Endothelial cell of umbilical vein (primary cell): ENCODE data around the gene SHKBP1. TPM values are rescaled to one million over a fixed set of nuclear protein-coding genes. Genes with fewer than 3 reads are reported as not detected.
A peak's percentile ranks its signal among the peaks of the same experiment; 100 is the strongest.

Source experiments
- BruUV-seq: library from RNA; stranded (reverse); fragments of 400-500 nt; replicated peaks from 2 replicates; lab custom pipeline; 2021; lab: Mats Ljungman, UMichigan
- CTCF ChIA-PET: fragments of 300-600, 350-600 bp; sonication (Branson Sonifier 250); formaldehyde crosslinking; loops from one replicate; lab custom pipeline; 2021; ENCODE audit warnings: antibody characterized with exemption, inconsistent platforms; lab: Charles Lee
- POLR2A ChIA-PET: fragments of 300-600, 350-600 bp; sonication (Branson Sonifier 250); formaldehyde crosslinking; loops from one replicate; lab custom pipeline; 2021; ENCODE audit warnings: antibody characterized with exemption, inconsistent platforms; lab: Charles Lee
- DNase-seq: peaks from one replicate; pipeline ENCODE4 v3.0.0-alpha.2; 2011; ENCODE audit warnings: low read depth, low spot score
- FAIRE-seq: peaks from 2 replicates; lab custom pipeline; 2011; peaks lifted over from hg19 to GRCh38; lab: Jason Lieb, UNC
- H2AFZ ChIP-seq: 2 replicates; pipeline ENCODE4 v1.6.0; 2012; ENCODE audit warnings: low read depth, low read length, control low read depth, inconsistent platforms
- H3K27ac ChIP-seq: 2 replicates; pipeline ENCODE4 v1.5.1; 2011; ENCODE audit warnings: low read depth, mild to moderate bottlenecking, control low read depth, low read length, moderate library complexity; ENCODE audit not compliant: insufficient read depth
- H3K27me3 ChIP-seq, 2 experiments: 2 replicates each; pipeline versions ENCODE4 v1.6.0 to v1.6.1; 2011; ENCODE audit warnings: low read length in 2 of 2, mixed read lengths in 1 of 2; ENCODE audit not compliant: control insufficient read depth in 2 of 2, insufficient read depth in 2 of 2
- H3K36me3 ChIP-seq, 2 experiments: 2 replicates in 1 of 2; 3 replicates in 1 of 2; pipeline ENCODE4 v1.5.1; 2011; ENCODE audit warnings: low read length in 2 of 2, mild to moderate bottlenecking in 1 of 2, moderate library complexity in 1 of 2; ENCODE audit not compliant: control insufficient read depth in 2 of 2, insufficient read depth in 2 of 2; ENCODE audit errors: extremely low read depth in 1 of 2
- H3K4me1 ChIP-seq: 3 replicates; pipeline ENCODE4 v1.5.1; 2011; ENCODE audit warnings: mild to moderate bottlenecking, low read length; ENCODE audit not compliant: control insufficient read depth, insufficient read depth; ENCODE audit errors: extremely low read depth
- H3K4me2 ChIP-seq: 2 replicates; pipeline ENCODE4 v1.6.1; 2011; ENCODE audit warnings: low read length, control low read depth, mixed read lengths; ENCODE audit not compliant: insufficient read depth
- H3K4me3 ChIP-seq, 3 experiments: fragments of 200-600 bp in 1 of 3; sonication (generic), shearing (Covaris generic) in 1 of 3; replicated peaks in 1 of 3; 2 replicates each; pipeline ENCODE4 v1.5.1; 2011 to 2016; ENCODE audit warnings: control low read depth in 3 of 3, low read length in 3 of 3, mild to moderate bottlenecking in 2 of 3, inconsistent platforms in 1 of 3, low read depth in 1 of 3, moderate library complexity in 1 of 3; ENCODE audit not compliant: insufficient read depth in 1 of 3
- H3K79me2 ChIP-seq: 2 replicates; pipeline ENCODE4 v1.6.0; 2012; ENCODE audit warnings: low read length, inconsistent platforms; ENCODE audit not compliant: control insufficient read depth, insufficient read depth
- H3K9ac ChIP-seq: replicated peaks from 2 replicates; pipeline ENCODE3; 2011; ENCODE audit warnings: low read length, control low read depth; ENCODE audit not compliant: insufficient read depth; ENCODE audit errors: extremely low read depth
- H3K9me1 ChIP-seq: replicated peaks from 3 replicates; pipeline ENCODE4 v1.6.0; 2011; ENCODE audit warnings: mild to moderate bottlenecking, low read length; ENCODE audit not compliant: control insufficient read depth, insufficient read depth; ENCODE audit errors: extremely low read depth
- H3K9me3 ChIP-seq: replicated peaks from 2 replicates; pipeline ENCODE4 v1.5.1; 2012; ENCODE audit warnings: low read length, inconsistent platforms; ENCODE audit not compliant: control insufficient read depth, insufficient read depth
- H4K20me1 ChIP-seq: replicated peaks from 2 replicates; pipeline ENCODE3; 2011; ENCODE audit warnings: mild to moderate bottlenecking, low read length; ENCODE audit not compliant: control insufficient read depth, insufficient read depth; ENCODE audit errors: extremely low read depth
- EZH2 ChIP-seq: IDR thresholded peaks from 2 replicates; pipeline ENCODE4 v1.6.1; 2012; ENCODE audit warnings: borderline replicate concordance, low read depth, mild to moderate bottlenecking, moderate library complexity, low read length, inconsistent platforms; ENCODE audit not compliant: severe bottlenecking
- FOS ChIP-seq: IDR thresholded peaks from 2 replicates; pipeline ENCODE4 v1.6.1; 2011; ENCODE audit warnings: mild to moderate bottlenecking, low read length, moderate library complexity, borderline replicate concordance; ENCODE audit not compliant: insufficient read depth
- GATA2 ChIP-seq: IDR thresholded peaks from 2 replicates; pipeline ENCODE4 v1.7.0; 2011; ENCODE audit warnings: low read depth, mild to moderate bottlenecking, moderate library complexity, mixed read lengths, low read length; ENCODE audit not compliant: insufficient read length, insufficient read depth
- JUN ChIP-seq: IDR thresholded peaks from 2 replicates; pipeline ENCODE4 v1.6.1; 2011; ENCODE audit warnings: borderline replicate concordance, low read depth; ENCODE audit not compliant: insufficient read length, insufficient read depth
- MYC ChIP-seq: IDR thresholded peaks from one replicate; pipeline ENCODE4 v1.6.1; 2011; ENCODE audit warnings: mild to moderate bottlenecking, low read depth, low read length
- POLR2A ChIP-seq: IDR thresholded peaks from 2 replicates; pipeline ENCODE4 v1.6.1; 2012; ENCODE audit warnings: low read depth, mild to moderate bottlenecking, control low read depth, low read length
- POLR2AphosphoS5 ChIP-seq: IDR thresholded peaks from 2 replicates; pipeline ENCODE4 v1.6.1; 2012; ENCODE audit warnings: low read depth, mild to moderate bottlenecking, control low read depth, low read length, moderate library complexity; ENCODE audit not compliant: insufficient read depth
- dilution Hi-C: fragments of 300-500 bp; cut with MboI; formaldehyde crosslinking; loops from one replicate; pipeline ENCODE4 v1.15.0; 2019; ENCODE audit warnings: low sequenced_read_pairs; ENCODE audit not compliant: extremely low pct_ligation_motif_present
- intact Hi-C: fragments of 100-400 bp; cut with micrococcal nuclease; formaldehyde crosslinking; loops from one replicate; pipeline ENCODE4 v1.10.0; 2022
- polyA plus RNA-seq, 4 experiments: library from polyadenylated mRNA; depleted of rRNA in 3 of 4; stranded (reverse) in 3 of 4; unstranded in 1 of 4; fragments of >200 nt; gene quantifications; 2 replicates each; pipeline versions ENCODE4 v1.2.1 to v1.2.3, GENCODE V29; 2011 to 2012; ENCODE audit warnings: missing spikeins in 1 of 4
- total RNA-seq: library from RNA; stranded (reverse); gene quantifications from 2 replicates; pipeline ENCODE4 v1.2.3, GENCODE V29; 2021
- TF ChIP-seq, protein P1 (sequence below), 2 donors: IDR thresholded peaks; 1 replicate in 1 of 2; 2 replicates in 1 of 2; pipeline ENCODE4 v1.5.1; 2011; ENCODE audit warnings: low read length in 2 of 2, mild to moderate bottlenecking in 2 of 2, moderate library complexity in 2 of 2, control low read depth in 1 of 2, inconsistent platforms in 1 of 2, low read depth in 1 of 2; ENCODE audit not compliant: insufficient read depth in 1 of 2; ENCODE audit errors: extremely low read depth in 1 of 2
- TF ChIP-seq, protein P2 (sequence below): IDR thresholded peaks from 2 replicates; pipeline ENCODE4 v1.6.1; 2011; ENCODE audit not compliant: insufficient read depth, insufficient read length

Gene SHKBP1
- total and polyA plus RNA-seq, 2 donors (not counting 3 experiments of a cell fraction or from before 2014, with no cell fraction given): 106 to 113 TPM

DNA sequence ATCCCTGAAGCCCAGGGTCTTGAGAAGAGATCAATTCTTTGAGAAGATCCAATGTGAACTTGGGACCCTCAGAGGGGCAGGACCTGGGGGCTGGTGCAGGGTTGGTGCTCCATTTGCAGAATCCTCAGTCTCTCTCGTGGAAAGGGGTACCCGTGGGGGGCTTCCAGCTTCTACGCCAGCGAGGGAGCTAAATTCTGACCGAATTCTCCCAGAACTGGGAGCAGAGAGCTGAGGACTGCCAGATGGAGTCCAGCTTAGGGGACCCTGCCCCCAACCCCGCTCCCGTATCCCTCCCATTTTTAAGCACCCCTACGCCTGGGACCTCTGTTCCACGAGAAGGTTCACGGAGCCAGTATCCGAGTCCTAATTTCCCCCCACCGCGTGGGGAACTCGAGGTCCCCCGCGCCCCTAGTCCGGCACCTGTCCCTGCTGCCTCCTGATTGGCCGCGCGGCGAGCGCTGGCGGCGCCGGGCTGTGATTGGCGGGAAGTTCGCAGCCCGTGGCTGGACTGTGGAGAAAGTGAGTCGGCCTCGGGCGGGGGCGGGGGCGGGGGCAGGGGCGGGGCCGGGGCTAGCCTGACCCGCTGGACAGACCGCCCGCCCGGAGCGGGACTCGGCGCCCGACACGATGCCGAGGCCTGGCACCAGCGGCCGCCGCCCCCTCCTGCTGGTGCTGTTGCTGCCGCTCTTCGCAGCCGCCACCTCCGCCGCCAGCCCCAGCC, 20.1 kb downstream of the SHKBP1 start:
- Histone ChIP-seq H2AFZ (peak overlapping the region; percentile 87), H3K9me1 (no peaks in the 10 kb centered on the region), H3K36me3 (no peaks in the 10 kb centered on the region), H3K27ac (no peak overlapping the region), H3K79me2 (no peaks in the 10 kb centered on the region), H3K9ac (peak overlapping the region; percentile 3), H3K4me2 (peak overlapping the region; percentile 55), H3K4me3 (peak overlapping the region; percentile 21 to 57 (median 27)), H3K4me1 (peaks cover 28% of the 10 kb centered on the region), H3K9me3 (no peaks in the 10 kb centered on the region), H3K27me3 (peaks cover 4 to 6% of the 10 kb centered on the region in 2 experiments), H4K20me1 (no peaks in the 10 kb centered on the region)
- no TSS peak for BruUV-seq
- ChIA-PET POLR2A (no interaction called here), CTCF (interaction anchor here (0.6 to 4.4 kb wide), 3 partner anchors 48 to 108 kb away, joined by 3 to 50 read pairs (median 17); no protein-coding TSS in a partner anchor)
- dilution Hi-C loops: no loop called here
- intact Hi-C loops: loop anchor here (5.0 kb wide), 2 partner anchors 154 to 249 kb away; partner anchors contain the start of genes C19orf47, PLD3 and SERTAD3
- FAIRE-seq (peak; percentile 77), DNase-seq (peak; percentile 60)
- TF ChIP-seq, protein P1, sequence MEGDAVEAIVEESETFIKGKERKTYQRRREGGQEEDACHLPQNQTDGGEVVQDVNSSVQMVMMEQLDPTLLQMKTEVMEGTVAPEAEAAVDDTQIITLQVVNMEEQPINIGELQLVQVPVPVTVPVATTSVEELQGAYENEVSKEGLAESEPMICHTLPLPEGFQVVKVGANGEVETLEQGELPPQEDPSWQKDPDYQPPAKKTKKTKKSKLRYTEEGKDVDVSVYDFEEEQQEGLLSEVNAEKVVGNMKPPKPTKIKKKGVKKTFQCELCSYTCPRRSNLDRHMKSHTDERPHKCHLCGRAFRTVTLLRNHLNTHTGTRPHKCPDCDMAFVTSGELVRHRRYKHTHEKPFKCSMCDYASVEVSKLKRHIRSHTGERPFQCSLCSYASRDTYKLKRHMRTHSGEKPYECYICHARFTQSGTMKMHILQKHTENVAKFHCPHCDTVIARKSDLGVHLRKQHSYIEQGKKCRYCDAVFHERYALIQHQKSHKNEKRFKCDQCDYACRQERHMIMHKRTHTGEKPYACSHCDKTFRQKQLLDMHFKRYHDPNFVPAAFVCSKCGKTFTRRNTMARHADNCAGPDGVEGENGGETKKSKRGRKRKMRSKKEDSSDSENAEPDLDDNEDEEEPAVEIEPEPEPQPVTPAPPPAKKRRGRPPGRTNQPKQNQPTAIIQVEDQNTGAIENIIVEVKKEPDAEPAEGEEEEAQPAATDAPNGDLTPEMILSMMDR (IDR thresholded peaks at IDR 0.05; ENCODE audit: extremely low read depth in 1 of 2, insufficient read depth in 1 of 2, low read depth in 1 of 2, low read length in 2 of 2): no peak
- TF ChIP-seq GATA2: no peak
- no peak for TF ChIP-seq EZH2
- no peak for TF ChIP-seq FOS
- TF ChIP-seq, protein P2, sequence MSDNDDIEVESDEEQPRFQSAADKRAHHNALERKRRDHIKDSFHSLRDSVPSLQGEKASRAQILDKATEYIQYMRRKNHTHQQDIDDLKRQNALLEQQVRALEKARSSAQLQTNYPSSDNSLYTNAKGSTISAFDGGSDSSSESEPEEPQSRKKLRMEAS: no peak
- no peak for TF ChIP-seq MYC
- no peak for TF ChIP-seq POLR2A
- no peak for TF ChIP-seq JUN
- no peak for TF ChIP-seq POLR2AphosphoS5
